Astrocyte of the hippocampus (primary cell): ENCODE measurements around the gene ARHGEF7.

Source experiments
- DNase-seq: peaks from one replicate; pipeline ENCODE4 v3.0.0; 2011; ENCODE audit warnings: low read depth, low spot score

Gene ARHGEF7

DNA sequence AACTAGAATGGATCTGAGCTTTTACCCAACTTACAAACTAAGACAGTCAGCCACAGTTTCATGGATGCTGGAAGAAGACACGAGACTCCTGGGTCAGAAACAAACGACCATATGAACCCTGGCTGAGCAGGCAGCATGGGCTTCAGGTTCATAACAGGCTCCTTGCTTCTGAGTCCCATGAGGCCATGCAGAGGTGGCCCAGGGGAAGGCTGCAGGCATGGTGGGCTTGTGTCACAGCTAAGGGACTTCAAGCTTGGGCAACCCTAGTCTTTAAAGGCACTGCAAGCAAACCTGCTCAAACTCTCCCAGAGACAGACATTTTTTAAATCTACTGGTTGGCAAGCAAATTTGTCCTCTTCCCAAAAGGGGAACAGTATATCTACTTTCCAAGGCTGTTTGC lies 5.1 kb upstream of the ARHGEF7 start:
- no peak for DNase-seq

DNA sequence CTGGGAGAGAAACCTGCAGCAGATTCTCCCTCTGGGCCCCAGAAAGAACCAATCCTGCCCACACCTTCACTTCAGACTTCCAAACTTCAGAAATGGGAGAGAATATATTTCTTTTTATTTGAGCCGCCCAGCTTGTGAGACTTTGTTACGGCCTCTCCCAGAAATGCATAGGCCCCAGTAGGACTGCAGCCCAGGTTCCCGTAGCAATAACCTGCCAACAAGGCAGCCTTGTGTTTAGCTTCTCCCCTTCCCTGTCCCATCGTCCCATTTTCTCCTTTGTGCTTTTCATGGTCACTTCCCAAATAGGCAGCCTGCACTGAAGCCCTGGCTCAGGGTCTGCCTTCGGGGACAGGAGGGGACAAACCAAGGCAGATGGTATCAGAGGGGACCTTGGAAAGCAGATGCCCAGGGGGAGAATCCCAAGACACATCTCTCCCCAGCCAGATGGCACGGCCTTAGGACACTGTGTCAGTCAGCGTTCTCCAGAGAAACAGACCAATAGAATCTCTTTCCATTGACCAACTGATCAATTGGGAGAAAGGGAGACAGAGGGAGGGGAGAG lies 3.7 kb upstream of the ARHGEF7 start:
- no peak for DNase-seq

DNA sequence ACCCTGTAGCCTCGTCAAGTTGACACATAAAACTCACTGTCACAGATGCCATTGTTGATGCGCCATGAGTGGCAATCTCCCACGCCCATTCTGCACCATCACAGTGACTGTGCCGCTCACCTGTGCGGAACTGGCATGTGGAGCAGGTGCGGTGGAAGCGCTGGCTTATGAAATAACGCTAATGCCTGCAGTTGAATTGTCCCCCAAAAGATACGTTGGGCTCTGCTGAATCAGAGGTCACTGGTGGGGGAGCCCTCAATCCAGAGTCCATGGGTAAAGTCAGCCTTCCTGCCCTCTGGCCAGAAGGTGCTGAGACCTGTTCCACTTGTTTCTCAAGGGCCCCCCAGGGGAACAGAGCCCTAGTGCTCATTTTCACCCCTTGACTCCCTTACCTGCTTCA lies 2.9 kb upstream of the ARHGEF7 start:
- no peak for DNase-seq

DNA sequence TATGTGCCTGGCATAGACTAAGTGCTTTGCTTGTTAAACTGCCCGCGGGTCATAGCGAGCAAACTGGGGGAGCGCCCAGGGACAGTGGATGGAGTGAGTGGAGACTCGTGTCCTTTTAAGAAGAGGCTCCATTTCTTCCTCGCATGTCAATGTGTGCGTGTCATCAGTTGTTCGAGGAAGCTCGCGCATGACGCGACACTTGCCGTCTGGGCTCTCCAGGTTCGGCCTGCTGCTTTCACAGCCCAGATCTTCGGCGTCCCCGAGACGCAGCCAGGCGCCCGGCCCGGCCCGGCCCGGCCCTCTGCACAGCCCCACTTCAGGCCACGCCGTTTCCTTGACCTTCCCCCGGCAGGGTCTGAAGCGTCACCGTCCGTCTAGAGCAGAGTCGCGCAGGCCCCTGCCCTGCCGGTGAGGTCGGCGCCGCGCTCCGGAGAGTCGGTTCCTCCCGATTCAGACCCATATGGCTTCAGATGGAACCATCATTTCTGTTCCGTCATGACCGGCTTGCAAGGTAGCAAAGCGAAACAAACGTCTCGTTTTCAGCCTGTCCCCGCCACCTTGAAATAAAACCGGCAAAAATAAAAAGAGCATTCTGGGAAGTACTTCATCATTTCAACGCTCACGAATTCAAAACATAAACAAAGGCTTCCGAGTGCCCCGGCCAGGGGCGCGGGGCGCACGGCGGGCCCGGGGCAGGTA lies 599 bp upstream of the ARHGEF7 start:
- DNase-seq: peak; percentile 49

DNA sequence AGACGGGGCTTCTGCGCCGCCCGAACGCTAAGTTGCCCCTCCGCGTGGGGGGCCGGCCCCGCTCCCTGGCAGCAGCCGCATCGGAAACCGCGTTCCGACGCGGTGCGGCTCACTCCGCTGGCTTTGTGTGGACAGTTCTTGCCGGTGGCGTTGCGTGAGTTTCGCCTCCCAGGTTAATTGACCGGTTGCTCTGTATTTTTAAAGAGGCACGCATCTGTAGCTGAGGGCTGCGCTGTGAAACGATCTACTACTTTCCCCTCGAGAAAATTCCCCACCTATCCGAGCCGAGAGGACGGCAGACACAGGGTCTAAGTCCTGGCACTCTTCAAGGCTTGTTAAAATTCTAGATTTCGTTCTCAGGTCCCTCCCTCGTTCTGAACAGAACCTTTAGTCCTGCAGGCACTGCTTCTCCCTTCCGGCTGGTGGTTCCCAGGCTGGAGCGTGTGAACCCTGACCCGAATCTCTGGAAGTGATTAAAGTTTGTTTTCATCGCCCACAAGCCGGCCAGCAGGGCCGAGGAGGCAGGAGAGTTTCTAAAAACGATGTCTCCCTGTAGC lies 933 bp downstream of the ARHGEF7 start:
- peak; percentile 50 for DNase-seq

DNA sequence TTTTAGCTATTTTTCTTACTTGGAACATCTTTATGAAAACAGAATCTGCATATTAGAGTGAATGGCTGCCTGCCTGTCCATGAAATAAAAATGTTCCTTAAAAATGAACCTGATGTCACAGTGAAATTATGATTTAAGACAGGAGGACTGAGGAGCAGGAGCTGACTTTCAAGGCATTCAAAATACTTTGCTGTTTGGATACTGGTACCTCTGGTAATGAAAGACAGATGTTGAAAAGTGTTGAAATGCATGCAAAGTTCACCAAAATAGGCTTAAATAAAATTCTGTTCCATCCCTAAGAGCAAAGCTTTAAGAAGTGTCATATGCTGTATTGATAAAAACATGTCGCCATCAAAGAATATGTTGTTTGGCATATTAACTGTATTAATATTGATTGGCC lies 1.7 kb downstream of the ARHGEF7 start:
- no peak for DNase-seq

DNA sequence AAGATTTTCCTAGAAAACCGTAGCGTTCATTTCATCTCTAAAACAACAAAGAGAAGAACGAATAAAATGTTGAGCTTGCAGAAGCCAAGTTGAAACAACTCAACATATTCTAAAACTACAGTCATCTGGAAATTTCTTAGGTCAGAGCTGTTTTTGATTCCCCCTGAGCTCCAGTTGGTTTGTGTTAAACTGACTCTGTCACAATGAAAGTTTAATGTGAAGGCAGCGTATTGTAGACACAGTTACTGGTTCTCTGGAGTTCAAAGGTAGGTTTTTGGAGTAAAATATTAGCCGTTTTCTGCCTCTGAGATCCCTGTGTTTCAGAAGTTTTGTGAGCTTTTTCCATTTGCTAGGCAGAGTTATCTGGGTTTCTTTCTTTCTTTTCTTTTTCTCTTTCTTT lies 2.2 kb downstream of the ARHGEF7 start:
- DNase-seq: no peak

DNA sequence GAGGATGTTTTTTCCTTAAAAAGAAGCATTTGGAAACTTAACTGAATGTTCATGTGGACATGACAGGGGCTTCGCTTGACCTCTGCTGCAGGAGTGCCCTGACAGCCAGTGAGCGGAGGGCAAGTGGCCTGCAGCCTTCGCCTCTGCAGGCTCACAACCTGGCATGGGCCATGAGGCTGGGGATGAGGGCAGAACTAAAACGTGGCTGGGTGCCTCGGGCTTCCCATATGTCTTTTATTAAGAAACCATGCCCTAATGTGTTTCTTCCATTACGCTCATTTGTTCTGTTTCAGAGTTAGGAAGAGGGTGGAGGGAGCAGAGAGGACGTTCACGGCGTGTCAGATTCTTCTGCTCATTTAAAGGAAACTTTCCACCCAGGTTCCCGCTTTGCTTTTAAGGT lies 2.9 kb downstream of the ARHGEF7 start:
- no peak for DNase-seq

DNA sequence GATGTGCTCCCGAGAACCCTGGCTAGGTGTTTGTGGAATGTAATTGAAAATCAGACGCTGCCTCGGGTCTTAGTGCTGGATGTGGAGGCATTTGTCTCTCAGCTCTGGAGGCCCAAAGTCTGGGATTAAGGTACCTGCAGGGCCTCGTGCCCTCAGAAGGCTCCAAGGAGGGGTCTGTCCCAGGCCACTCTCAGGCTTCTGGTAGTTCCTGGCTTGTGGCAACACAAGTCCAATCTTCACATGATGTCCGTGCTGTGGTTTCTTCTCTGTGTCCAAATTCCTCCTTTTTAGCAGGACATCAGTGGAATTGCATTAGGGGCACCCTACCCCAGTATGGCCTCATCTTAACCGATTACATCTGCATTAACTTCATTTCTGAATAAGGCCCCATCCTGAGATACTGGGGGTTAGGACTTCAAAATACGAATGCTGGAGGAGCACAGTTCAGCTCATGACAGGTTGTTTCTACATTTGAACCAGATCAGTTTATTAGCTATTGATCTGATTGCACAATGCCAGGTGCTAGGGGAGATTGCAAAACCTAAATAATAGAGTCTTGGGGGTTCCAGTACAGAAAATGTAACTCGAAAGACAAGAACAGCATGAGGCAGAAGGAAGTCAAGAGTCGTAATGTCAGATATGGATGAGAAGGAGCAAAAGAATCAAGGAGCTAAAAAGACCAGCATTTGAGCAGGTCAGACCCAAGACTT lies 3.9 kb downstream of the ARHGEF7 start:
- DNase-seq: no peak

DNA sequence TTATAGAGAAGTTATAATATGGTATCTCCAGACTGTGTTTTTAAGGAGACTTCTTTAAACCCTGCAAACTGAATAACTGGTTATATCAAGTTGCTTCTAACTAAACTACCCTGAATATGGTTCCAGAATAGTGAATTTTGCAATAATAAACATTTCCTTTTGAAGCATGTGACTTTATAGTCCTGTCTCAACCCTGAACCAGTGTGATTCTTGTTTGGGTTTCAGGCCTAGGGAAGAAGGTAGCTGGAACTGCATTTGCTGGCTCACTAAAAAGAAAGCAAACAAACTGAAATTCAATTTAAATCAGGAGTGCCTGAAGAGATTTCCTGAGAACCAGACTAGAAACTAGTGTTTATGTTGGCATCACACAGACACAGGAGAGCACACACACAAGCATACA lies 4.9 kb downstream of the ARHGEF7 start:
- no peak for DNase-seq

DNA sequence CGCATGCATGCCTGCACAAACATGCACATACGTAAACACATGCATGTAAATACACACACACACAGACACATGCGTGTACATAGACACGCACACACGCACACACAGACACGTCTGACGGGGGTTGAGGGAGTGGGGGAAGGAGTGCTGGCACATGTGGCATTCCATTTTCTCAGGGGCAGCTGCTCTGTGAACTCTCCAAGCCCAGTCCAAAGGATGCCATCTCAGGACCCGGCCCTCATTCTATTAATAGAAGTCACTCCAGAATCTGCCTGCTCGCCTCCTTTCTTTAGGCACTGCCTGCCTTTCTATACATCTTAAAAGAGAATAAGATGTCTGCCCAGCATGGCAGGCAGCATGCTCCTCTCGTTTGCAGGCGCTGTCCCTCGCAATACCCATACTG lies 5.3 kb downstream of the ARHGEF7 start:
- no peak for DNase-seq

DNA sequence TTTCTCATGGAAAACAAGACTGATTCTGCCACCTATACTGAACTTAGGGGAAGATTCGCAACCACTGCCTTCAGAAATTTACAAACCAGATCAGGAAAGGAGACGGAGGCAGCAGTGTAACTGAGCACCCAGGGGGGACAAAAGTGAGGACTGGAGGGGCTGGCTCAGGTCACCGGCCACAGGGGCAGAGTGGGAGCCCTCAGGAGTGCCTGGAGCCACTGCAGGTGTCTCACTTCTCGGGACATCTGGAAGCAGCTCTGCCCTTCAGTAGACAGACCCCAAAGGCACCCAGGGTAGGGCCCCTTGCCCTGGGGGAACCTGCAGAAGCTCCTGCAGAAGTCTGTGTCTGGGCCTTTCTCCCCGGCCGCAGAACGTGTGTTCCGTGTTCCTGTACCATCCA lies 5.8 kb downstream of the ARHGEF7 start:
- DNase-seq: no peak

DNA sequence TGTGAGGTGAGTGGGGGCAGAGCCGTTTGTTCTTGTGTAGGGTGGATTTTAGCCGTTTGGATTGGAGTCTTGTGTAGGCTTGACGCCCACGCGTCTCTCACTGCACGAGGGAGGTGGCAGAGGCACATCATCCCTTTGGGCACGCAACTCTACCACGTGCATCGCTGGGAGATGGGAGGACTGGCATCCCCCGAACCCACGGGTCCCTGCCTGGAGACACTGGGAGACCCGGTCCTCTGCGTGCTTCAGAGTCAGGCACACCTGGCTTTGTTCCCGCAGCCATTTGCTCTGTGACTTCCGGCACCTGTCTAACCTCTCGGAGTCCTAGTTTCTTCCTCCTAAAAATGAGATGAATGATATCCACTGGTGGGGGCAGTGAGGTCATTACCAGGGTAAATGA lies 6.4 kb downstream of the ARHGEF7 start:
- DNase-seq: no peak

DNA sequence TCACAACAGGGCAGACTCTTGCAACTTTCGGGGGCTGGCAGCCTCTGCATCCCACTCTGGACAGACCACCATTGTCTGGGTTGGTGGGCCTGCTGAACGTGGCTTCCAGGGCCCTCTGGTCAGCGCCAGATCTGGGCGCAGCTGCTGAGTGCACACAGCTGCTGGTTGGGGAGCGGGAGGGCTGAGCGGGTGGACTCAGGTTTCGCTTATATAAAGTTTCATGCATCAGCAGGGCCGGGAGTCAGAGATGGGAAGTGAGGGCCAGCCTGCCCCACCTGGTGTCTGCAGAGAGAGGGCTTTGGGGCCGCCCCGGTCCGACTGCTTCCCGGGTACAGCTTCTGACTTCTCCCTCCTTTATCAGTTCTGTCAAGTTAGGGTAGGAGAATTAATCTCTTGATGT lies 6.9 kb downstream of the ARHGEF7 start:
- DNase-seq: no peak

DNA sequence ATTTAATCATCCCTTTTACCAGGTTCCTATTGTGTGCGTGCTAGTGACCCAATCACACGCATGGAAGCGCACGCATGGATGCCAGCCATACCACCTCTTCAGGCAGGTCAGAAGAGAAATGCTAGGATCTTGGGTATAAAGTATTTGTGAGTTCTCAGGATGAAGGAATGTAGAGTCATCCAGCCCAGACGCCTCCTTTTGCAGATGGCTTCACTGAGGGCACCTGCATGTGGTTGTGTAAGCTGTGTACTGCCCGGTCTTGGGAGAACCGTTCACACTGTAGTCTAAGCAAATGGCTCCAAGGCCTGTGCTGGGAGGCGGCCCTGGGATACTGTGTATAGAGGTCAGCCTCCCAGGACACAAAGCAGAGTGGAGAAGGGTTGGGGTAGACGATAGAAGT lies 7.5 kb downstream of the ARHGEF7 start:
- no peak for DNase-seq

DNA sequence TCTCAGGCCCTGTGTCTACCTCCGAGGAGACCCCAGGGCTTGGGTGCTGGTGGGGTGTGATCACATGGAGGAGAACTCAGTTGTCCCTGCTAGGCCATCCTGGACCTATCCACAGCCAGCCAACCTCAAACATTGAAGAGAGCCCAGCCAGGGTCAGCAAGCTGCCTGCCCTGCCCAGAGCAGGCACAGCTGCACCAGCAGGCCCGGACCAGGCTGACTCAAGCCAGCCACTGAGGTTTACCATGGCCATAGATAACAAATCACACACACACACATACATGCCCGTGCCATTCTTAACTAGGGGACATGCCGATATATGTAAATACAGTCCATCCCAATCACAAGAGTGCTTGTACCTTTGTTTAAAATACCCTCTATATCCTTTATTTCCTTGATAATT lies 8.1 kb downstream of the ARHGEF7 start:
- no peak for DNase-seq

DNA sequence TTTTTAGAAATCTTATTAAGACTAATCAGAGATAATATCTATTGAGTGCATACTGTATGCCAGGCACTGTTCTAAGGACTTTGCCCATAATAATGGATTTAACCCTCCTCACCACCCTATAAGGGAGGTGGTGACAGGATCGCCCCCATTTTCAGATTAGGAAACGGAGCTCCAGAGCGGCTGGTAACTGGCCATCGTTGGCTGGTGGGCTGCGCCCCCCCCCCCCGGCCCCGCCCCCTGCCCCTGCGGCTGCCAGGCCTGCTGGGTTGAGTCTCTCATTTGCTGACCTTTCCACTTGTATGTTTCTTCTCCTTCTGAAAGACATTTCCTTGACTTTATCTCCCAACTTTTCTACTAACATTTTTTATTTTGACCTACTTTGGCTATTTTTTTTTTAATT lies 8.5 kb downstream of the ARHGEF7 start:
- DNase-seq: no peak

DNA sequence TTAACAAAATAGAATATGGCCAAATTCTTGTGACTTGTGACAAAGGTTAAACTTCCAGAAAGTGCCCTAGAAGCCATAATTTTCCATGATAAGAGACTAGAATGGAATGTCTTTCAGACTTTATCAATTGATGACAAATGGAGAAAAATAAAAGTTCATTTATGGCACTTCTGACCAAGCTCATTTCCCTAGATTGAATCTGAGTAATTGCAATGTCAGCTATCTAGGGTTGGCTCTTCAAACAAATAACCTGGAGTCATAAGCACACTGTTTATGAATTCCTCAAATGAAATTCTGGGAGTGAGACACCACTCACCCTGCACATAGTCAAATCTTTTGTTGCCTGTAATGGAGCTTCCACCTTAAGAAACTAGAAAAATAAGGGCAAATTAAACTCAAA lies 11.4 kb downstream of the ARHGEF7 start:
- no peak for DNase-seq

DNA sequence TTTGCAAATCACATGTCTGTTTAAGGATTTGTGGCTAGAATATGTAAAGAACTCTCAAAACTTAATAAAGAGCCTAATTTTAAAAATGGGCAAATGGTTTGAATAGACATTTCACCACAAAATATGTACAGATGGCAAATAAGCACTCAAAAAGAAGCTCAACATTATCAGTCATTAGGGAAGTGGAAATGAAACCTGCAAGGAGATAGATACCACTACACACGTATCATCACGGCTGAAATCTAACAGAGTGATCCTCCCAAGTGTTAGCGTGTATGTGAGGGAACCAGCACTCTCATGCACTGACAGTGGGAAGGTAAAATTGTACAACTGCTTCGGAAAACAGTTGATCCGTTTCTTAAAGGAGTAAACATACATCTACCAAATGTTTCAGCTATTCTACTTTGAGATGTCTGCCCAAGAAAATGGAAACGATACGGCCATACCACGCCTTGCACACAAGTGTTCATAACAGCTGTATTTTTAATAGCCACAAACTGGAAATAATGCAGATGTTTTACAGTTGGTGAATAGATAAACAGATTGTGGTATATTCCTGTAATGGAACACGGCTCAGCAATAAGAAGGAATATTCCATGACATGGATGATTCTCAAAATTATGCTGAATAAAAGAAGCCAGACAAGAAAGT lies 14.5 kb downstream of the ARHGEF7 start:
- DNase-seq: no peak

DNA sequence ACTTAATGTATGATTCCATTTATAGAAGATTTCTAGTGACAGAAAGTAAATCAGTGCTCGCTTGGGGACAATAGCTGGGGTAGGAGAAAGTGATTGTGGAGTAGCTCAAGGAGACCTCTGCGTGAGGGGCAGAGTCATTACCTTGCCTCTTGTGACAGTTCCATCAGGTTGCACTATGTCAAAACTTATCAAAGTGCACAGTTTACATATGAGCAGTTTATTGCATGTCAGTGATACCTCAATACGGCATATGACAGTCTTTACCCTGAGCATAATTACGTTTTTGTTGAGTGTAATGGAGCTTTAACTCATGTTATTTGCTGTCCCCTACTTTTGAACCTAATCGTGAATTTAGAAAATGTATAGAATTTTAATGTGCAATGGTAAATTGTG lies 15.0 kb downstream of the ARHGEF7 start:
- DNase-seq: no peak

DNA sequence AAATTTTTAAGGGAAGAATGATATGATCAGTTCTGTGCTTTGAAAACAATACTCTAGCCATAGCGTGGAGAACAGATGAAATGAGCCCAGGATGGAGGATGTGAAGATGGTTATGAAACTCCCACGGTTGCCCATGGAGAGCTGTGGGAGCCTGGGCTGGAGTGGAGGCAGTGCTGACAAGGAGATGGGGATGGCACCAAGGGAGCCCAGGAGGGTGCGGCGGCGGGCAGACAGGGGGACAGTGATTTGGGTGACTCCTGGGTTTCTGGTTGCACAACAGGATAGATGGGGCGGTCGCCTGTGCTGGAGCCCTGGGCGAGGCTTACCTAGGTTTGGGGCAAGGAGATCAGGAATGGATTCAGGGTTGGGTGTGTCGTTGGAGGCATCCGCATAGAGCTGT lies 15.9 kb downstream of the ARHGEF7 start:
- no peak for DNase-seq

DNA sequence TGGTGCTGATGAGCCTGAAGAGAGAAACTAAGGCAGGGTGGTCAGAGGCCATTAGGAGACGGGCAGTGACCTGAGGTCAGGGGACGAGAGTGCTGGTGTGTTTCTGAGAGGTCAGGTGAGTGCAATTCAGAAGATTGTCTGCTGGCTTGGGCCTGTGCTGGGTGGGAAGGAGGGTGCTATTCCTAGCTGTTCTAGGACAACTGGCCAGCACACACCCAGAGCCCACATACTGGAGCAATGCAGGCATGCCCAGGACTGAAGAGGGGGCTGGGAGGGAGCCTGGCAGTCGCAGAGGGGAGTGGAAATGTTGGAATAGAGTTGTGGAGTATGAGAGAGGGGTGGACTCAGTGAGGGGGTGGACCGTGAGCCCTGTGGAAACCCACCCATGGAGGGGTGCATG lies 16.5 kb downstream of the ARHGEF7 start:
- DNase-seq: no peak

DNA sequence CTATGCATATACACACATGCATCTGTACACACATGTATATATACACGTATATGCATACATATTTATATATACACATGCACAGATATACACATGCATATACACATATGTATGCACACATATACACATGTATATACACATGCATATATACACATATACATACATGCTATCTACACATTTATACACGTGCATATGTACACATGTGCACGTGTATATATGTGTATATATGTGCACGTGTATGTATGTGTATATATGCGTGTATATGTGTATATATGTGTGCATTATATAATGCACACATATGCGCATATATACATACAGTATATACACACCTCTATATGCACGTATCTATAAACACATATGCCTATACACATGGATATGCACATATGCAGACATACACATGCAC lies 17.8 kb downstream of the ARHGEF7 start:
- DNase-seq: no peak
